Parathyroid adenoma (tissue), 2 donors: ENCODE measurements around the gene ASTN1.

ENCODE experiments used
- H2AFZ ChIP-seq: fragments of 300-600 bp; sonication (generic); one replicate; pipeline ENCODE4 v1.7.0; 2017; ENCODE audit warnings: antibody characterized with exemption, mild to moderate bottlenecking
- H3K27ac ChIP-seq: fragments of 300-600 bp; sonication (generic); one replicate; pipeline ENCODE4 v1.7.0; 2017
- H3K27me3 ChIP-seq: fragments of 300-600 bp; sonication (generic); one replicate; pipeline ENCODE4 v1.7.0; 2017; ENCODE audit warnings: low read length; ENCODE audit not compliant: control insufficient read depth, insufficient read depth
- H3K36me3 ChIP-seq: fragments of 300-600 bp; sonication (generic); one replicate; pipeline ENCODE4 v1.7.0; 2017; ENCODE audit warnings: low read length; ENCODE audit not compliant: control insufficient read depth, insufficient read depth
- H3K4me1 ChIP-seq: fragments of 300-600 bp; sonication (generic); one replicate; pipeline ENCODE4 v1.7.0; 2017; ENCODE audit warnings: control low read depth
- H3K4me2 ChIP-seq: fragments of 300-600 bp; sonication (generic); one replicate; pipeline ENCODE4 v1.7.0; 2017; ENCODE audit warnings: low read length
- H3K4me3 ChIP-seq: fragments of 300-600 bp; sonication (generic); one replicate; pipeline ENCODE4 v1.7.0; 2017; ENCODE audit warnings: low read depth, low read length
- H3K79me2 ChIP-seq: fragments of 300-600 bp; sonication (generic); one replicate; pipeline ENCODE4 v1.7.0; 2017; ENCODE audit warnings: control low read depth
- H3K9ac ChIP-seq: fragments of 300-600 bp; sonication (generic); one replicate; pipeline ENCODE4 v1.7.0; 2017; ENCODE audit warnings: mild to moderate bottlenecking
- H3K9me3 ChIP-seq: fragments of 300-600 bp; sonication (generic); one replicate; pipeline ENCODE4 v1.7.0; 2017; ENCODE audit warnings: low read length; ENCODE audit not compliant: control insufficient read depth
- CTCF ChIP-seq: fragments of 300-600 bp; sonication (generic); IDR thresholded peaks from one replicate; pipeline ENCODE4 v1.7.0; 2017; ENCODE audit warnings: antibody characterized with exemption, mild to moderate bottlenecking
- donor health status: primary hyperparathyroidism.

The ASTN1 gene

GRCh38 chr1:176888471-176889032, 276.0 kb downstream of the ASTN1 start:
- no peak for TF ChIP-seq CTCF
- Histone ChIP-seq H3K36me3 (no peaks in the 10 kb centered on the region), H3K27ac (no peak overlapping the region), H3K27me3 (no peaks in the 10 kb centered on the region), H3K9ac (no peak overlapping the region), H3K4me1 (no peaks in the 10 kb centered on the region), H3K4me2 (no peak overlapping the region), H3K4me3 (no peak overlapping the region), H3K79me2 (no peaks in the 10 kb centered on the region), H3K9me3 (no peaks in the 10 kb centered on the region), H2AFZ (no peak overlapping the region)

GRCh38 chr1:176885751-176886150, 278.8 kb downstream of the ASTN1 start:
- H3K9me3 ChIP-seq: no peaks in the 10 kb centered on the region
- H3K9ac ChIP-seq: no peak overlapping the region
- no peaks in the 10 kb centered on the region for H3K79me2 ChIP-seq
- H3K27ac ChIP-seq: no peak overlapping the region
- no peaks in the 10 kb centered on the region for H3K27me3 ChIP-seq
- TF ChIP-seq CTCF: no peak
- H3K4me2 ChIP-seq: no peak overlapping the region
- no peaks in the 10 kb centered on the region for H3K4me1 ChIP-seq
- H2AFZ ChIP-seq: no peak overlapping the region
- H3K4me3 ChIP-seq: no peak overlapping the region
- H3K36me3 ChIP-seq: no peaks in the 10 kb centered on the region

GRCh38 chr1:176885341-176885740, 279.2 kb downstream of the ASTN1 start:
- TF ChIP-seq CTCF: no peak
- Histone ChIP-seq H3K9ac (no peak overlapping the region), H3K36me3 (no peaks in the 10 kb centered on the region), H3K27me3 (no peaks in the 10 kb centered on the region), H3K9me3 (no peaks in the 10 kb centered on the region), H2AFZ (no peak overlapping the region), H3K4me3 (no peak overlapping the region), H3K27ac (no peak overlapping the region), H3K4me2 (no peak overlapping the region), H3K4me1 (no peaks in the 10 kb centered on the region), H3K79me2 (no peaks in the 10 kb centered on the region)

GRCh38 chr1:176884911-176885310, 279.6 kb downstream of the ASTN1 start:
- no peaks in the 10 kb centered on the region for H3K4me1 ChIP-seq
- no peak for TF ChIP-seq CTCF
- H3K4me2 ChIP-seq: no peak overlapping the region
- no peak overlapping the region for H3K9ac ChIP-seq
- H3K4me3 ChIP-seq: no peak overlapping the region
- H3K9me3 ChIP-seq: no peaks in the 10 kb centered on the region
- no peak overlapping the region for H2AFZ ChIP-seq
- H3K79me2 ChIP-seq: no peaks in the 10 kb centered on the region
- no peaks in the 10 kb centered on the region for H3K27me3 ChIP-seq
- no peaks in the 10 kb centered on the region for H3K36me3 ChIP-seq
- no peak overlapping the region for H3K27ac ChIP-seq

GRCh38 chr1:176884286-176884685, 280.2 kb downstream of the ASTN1 start:
- H2AFZ ChIP-seq: no peak overlapping the region
- H3K27me3 ChIP-seq: no peaks in the 10 kb centered on the region
- H3K4me1 ChIP-seq: no peaks in the 10 kb centered on the region
- no peak overlapping the region for H3K4me2 ChIP-seq
- no peak overlapping the region for H3K4me3 ChIP-seq
- TF ChIP-seq CTCF: no peak
- no peak overlapping the region for H3K27ac ChIP-seq
- H3K36me3 ChIP-seq: no peaks in the 10 kb centered on the region
- H3K9ac ChIP-seq: no peak overlapping the region
- no peaks in the 10 kb centered on the region for H3K9me3 ChIP-seq
- H3K79me2 ChIP-seq: no peaks in the 10 kb centered on the region
